ENCODE results near the gene BFSP2.
"Not testable (repeated sequence)": the region's sequence is repeated elsewhere in the genome, so short reads cannot be mapped to it uniquely, and the experiment has no call there.

The BFSP2 gene

GRCh38 chr3:133460809-133461208 lies 61.0 kb downstream of the BFSP2 start:
- no peak for DNase-seq

DNA sequence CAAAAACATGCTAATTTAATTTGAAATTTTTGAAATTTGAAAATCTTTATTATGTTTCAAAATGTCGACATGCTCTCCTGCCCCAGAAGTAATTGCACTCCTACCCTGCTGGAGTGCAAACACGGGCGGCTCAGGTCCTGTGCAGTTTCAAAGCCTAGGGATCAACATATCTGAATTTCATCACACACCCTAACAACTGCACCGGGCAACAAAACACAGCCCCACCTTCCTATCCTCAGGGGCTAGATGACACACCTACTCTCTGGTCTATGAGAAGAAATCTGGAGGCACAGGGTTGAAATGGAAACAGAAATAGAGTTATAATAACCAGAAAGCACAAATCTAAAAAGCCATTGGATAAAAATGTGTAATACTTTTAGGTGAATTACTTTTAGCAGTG lies 61.4 kb downstream of the BFSP2 start:
- no peak for DNase-seq

GRCh38 chr3:133463347-133463860 lies 63.5 kb downstream of the BFSP2 start:
- no peak for DNase-seq

DNA sequence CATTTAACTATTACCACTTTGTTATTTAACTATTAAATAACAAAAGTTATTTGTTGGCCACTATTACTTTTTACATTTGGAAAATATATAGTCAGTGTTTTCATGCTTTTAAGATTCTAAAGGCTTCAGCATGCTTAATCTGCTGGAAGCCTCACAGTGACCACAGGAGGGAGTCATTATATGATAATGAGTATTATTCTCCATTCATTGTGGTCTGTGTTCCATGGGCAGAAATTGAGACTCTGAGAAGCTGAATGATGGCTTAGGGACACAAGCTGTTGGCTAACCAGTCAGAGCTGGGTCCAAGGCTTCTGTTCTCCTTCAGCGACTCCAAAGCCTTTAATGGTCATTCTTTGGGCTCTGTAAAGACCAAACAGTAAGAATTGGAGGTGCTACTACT lies 64.7 kb downstream of the BFSP2 start:
- DNase-seq, result peak in 1 of 2 experiments; percentile 16

DNA sequence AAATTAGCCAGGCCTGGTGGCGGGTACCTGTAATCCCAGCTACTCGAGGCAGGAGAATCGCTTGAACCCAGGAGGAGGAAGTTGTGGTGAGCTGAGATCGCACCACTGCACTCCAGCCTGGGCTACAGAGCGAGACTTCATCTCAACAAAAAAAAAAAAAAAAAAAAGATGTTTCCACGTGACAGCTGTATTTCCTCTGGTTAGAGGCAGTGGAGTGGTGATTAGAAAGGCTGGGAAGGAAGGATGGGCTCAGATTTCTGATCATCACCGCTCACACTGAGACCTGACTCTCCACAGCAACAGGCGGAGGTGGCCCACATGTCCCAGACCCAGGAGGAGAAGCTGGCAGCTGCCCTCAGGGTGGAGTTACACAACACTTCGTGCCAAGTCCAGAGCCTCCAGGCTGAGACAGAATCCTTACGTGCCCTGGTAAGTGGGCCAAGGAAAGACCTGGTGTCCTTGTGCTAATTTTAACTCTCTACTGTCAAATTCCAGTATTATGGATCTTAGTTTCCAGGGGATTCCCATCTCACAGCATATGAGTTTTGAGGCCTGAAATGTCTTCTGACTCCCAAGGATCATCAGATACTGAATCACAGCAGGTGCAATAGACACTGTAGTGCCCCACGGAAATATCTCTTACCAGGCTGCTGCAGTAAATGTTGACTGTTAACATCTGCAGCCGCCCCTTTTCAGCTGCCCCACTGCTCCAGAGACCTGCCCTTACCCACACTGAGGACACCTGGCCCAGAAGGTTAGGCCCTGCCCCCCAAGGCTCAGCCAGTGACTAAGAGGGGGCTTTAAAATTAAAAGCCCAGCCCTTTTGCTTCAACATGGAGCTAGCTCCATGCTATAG lies 66.9 kb downstream of the BFSP2 start:
- no peak for DNase-seq

DNA sequence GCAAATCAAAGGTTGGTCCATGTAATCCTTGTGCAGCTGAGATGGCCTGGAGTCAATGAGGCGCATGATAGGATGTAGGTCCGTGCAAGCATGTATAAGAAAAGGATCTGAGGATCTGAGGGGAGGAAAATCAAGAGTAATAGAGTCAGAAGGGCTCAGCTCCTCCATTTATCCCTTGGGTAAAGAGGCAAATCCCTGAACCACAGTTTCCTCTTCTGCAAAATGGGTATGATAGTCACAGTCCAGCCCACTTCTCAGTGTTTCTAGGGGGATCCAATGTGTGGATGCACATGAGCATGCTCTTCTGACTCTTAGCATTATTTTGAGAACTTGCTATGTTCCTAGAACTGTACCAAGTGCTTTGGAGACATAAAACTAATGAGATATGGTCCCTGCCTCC lies 67.9 kb downstream of the BFSP2 start:
- no peak for DNase-seq

- DNase-seq, result no peak
Observed at GRCh38 chr3:133468251-133468721, 68.4 kb downstream of the BFSP2 start.

DNA sequence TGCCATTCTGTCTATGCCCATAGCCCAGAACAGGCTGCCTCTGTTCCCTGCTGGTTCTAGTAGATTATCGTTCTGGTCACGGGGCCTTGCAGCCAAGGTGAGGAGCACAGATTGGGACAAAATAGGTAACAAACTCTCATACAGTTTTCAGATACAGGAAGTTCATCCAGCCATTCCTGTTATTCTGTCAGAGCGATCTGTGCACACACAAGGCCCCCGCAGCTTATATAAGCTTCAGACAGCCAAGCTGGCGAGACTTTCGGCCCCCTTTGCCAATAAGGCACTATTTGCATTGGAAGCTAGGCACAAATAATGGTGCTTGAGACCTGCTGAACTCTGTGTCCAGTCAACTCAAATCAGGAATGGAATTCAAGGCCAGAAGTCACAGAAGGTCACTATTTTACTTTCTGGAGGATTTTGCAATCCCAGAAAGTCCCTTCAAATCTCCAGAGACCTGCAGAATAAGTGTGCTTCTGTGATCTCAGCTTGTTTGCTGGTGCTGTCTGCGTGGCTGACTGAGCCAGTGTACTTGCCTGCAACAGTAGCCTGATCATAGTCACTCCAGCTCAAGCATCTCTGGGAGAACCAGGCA lies 69.4 kb downstream of the BFSP2 start:
- no peak for DNase-seq

DNA sequence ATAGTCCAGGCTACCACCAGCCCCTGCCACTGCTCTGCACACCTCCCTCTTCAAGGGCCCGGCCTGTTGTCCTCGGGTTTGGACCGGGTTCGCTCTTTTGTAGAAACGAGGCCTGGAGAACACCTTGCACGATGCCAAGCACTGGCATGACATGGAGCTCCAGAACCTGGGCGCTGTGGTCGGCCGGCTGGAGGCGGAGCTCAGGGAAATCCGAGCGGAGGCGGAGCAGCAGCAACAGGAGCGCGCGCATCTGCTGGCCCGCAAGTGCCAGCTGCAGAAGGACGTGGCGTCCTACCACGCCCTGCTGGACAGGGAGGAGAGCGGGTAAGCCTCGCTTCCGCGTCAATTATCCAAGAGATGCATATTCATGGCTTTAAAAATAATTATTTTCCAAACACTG lies 72.4 kb downstream of the BFSP2 start:
- DNase-seq, result no peak

DNA sequence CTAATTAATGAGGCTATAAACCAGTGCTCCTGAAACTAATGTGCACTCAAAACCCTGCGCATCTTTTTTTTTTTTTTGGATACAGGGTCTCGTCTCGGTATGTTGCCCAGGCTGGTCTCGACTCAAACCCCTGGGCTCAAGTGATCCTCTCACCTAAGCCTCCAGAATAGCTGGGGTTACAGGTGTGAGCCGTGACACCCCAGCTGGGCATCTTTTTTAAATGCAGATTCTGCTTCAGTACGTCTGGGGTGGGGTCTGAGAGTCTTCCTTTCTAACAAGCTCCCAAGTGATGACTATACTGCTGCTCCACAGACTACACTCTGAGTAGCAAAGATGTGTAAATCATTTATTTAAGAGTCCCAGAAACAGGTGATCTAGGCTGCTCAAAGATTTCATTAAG lies 73.0 kb downstream of the BFSP2 start:
- no peak for DNase-seq

- DNase-seq, result not testable (repeated sequence)
Observed at GRCh38 chr3:133473472-133474191, 73.8 kb downstream of the BFSP2 start.

GRCh38 chr3:133474251-133474801 lies 74.5 kb downstream of the BFSP2 start:
- DNase-seq, result no peak

GRCh38 chr3:133474817-133475216 lies 75.0 kb downstream of the BFSP2 start:
- DNase-seq, result no peak

DNA sequence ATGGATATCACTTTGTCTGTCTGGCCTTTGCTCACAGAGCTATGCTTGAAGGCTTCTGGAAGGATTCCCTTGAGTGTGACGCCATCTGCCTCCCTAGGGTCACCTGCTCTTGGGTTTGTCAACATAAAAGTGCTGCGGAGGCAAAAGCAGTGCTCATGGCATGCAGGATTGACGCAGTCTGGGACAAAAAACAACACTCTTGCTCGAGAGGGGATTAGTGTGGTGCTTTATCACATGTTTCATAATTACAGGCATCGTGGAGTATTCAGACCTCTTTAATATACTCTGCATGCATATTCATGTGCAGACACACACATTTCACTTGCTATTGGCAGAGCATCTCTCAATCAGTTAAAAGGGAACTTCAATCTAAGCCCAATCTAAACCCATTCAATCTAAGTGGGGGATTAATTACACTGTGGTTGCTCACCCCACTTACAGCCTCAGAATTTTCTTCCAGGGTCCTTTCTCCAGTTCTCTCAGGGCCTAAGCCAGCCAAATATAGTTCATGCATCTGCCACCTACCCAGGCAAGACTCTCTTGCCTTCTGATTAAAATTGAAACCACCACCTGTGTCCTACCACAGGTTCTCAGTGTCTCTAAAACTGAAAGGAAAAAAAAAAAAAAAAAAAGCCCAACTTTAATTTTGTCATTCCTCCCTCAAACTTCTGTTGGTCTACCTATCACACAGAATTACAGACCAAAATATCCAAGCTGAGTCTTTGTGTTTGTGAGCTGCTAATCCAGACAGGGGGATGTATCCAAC lies 75.6 kb downstream of the BFSP2 start:
- DNase-seq, result no peak

DNA sequence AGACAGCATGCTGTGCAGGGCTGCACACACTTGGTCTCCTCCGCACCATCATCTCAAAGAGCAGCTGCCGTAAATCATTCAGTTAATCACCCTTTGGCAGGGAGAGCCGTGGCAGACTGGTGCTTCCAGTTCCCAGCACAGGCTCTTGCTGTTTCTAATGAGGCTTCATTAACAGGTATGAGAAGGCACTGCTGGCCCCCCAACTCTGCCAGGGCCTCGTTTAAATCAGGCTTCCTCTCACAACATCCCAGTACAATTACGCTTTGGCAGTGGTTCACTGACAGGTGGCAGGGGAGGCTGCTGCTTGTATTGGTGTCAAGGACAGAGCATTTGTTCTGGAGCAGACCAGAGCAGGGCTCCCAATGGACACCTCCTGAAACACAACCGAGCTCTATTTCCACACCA lies 77.1 kb downstream of the BFSP2 start:
- no peak for DNase-seq

GRCh38 chr3:133477487-133477886 lies 77.6 kb downstream of the BFSP2 start:
- DNase-seq, result no peak

DNA sequence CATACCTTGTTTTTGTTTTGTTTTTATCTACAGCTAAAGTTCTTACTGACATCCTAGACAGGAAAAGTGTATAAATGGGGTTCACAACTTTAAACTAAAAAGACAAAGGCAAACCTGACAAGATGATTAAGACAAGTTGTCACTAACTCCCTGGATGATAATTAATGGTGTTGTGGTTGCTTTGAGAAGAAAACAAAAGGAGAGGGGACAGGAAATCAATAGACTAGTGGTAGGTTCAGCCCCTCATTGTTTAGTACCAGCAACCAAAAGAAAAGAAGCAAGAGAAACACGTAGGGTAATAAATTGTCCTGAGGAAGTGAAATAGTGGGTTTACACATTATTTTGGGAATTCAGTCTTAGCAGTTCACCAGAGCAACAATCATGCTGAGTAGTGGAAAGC lies 78.8 kb downstream of the BFSP2 start:
- no peak for DNase-seq

DNA sequence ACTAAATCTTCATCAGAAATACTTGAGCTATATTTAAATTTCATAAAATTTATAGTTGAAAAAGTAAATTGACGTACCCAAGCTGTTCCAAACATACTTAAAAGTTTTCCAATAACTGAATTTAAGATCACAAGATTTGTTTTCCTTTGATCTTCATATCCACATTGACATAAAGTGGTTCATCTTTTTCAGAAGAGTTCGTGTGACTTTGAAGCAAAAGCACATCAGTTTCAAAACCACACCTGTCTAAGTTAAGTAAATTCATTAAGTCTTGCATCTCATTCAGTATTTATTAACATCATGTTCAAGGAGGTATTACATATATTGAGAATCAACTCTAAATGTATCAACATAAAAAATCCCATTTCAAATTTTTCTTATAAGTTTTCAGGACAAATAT lies 79.5 kb downstream of the BFSP2 start:
- DNase-seq, result no peak

- no peak for DNase-seq
Observed at GRCh38 chr3:133479895-133480669, 80.2 kb downstream of the BFSP2 start.

DNA sequence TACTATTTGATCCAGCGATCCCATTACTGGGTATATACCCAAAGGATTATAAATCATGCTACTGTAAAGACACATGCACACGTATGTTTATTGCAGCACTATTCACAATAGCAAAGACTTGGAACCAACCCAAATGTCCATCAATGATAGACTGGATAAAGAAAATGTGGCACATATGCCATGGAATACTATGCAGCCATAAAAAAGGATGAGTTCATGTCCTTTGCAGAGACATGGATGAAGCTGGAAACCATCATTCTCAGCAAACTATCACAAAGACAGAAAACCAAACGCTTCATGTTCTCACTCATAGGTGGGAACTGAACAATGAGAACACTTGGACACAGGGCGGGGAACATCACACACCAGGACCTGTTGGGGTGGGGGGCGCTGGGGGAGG lies 82.6 kb downstream of the BFSP2 start:
- not testable (repeated sequence) for DNase-seq

- DNase-seq, result no peak
Observed at GRCh38 chr3:133486658-133487057, 86.8 kb downstream of the BFSP2 start.

DNA sequence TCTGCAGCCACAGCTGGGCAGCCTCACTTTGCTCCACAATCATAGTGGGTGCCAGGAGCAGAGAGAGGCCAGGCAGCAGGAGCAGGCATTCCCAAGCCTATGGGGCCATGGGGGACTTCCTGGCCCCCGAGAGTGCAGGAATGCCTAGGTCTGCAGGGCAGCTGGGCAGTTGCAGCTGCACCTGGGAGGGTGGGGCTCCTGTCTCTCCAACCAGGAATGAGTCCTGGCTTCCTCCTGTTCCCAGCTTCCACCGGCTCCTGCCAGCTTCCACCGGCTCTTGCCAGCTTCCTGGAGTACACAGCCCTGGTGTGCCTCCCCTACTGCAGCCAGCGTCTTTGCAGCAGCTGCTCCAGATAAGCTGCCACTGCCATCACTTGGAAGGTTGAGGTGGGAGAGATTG lies 87.3 kb downstream of the BFSP2 start:
- no peak for DNase-seq

All from AML-193 (cell line).